Kidney epithelial cell (primary cell): ENCODE data around the gene QRICH2. TPM values are rescaled to one million over a fixed set of nuclear protein-coding genes. Genes with fewer than 3 reads are reported as not detected.
"Not testable (repeated sequence)": the region's sequence is repeated elsewhere in the genome, so short reads cannot be mapped to it uniquely, and the experiment has no call there.

Experiments used
- DNase-seq: peaks from one replicate; pipeline ENCODE4 v3.0.0-alpha.2; 2010; ENCODE audit warnings: low read depth
- H3K27me3 ChIP-seq: 2 replicates; pipeline ENCODE4 v1.6.0; 2011; ENCODE audit warnings: low read length; ENCODE audit not compliant: control insufficient read depth, insufficient read depth
- H3K36me3 ChIP-seq: 2 replicates; pipeline ENCODE4 v1.5.1; 2011; ENCODE audit warnings: low read length; ENCODE audit not compliant: control insufficient read depth, insufficient read depth
- H3K4me3 ChIP-seq: 2 replicates; pipeline ENCODE4 v1.5.1; 2011; ENCODE audit warnings: low read depth, mild to moderate bottlenecking, control low read depth, low read length
- CTCF ChIP-seq: IDR thresholded peaks from 2 replicates; pipeline ENCODE4 v1.5.1; 2011; ENCODE audit warnings: mild to moderate bottlenecking, moderate library complexity, low read length, control low read depth, inconsistent platforms; ENCODE audit not compliant: insufficient read depth, poor library complexity, severe bottlenecking
- total RNA-seq: library from RNA; depleted of rRNA; stranded (reverse); fragments of >200 nt; gene quantifications from 2 replicates; pipeline ENCODE4 v1.2.3, GENCODE V29; 2015

Gene QRICH2
- total RNA-seq, 1 donor from 2014 or later, result 3.3 TPM

DNA sequence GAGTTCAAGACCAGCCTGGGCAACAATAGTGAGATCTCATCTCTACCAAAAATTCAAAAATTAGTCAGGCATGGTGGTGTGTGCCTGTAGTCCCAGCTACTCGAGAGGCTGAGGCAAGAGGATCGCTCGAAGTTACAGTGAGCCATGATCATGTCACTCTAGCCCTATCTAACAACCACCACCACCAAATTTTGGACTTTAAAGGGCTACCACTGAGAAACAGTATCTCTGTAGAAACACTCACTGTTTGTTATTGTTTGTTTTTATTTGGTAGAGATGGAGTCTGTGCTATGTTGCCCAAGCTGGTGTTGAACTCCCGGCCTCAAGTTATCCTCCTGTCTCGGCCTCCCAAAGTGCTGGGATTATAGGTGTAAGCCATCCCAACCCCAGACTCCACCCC, 44.2 kb downstream of the QRICH2 start:
- no peaks in the 10 kb centered on the region for H3K27me3 ChIP-seq

GRCh38 chr17:76262732-76263344, 45.2 kb downstream of the QRICH2 start:
- no peak for TF ChIP-seq CTCF
- no peaks in the 10 kb centered on the region for H3K27me3 ChIP-seq
- H3K36me3 ChIP-seq, result no peaks in the 10 kb centered on the region
- no peak overlapping the region for H3K4me3 ChIP-seq
- no peak for DNase-seq

More for the DNA sequence above, 44.2 kb downstream of the QRICH2 start:
- no peak for DNase-seq
- no peak for TF ChIP-seq CTCF
- Histone ChIP-seq H3K4me3 (no peak overlapping the region), H3K36me3 (no peaks in the 10 kb centered on the region)

DNA sequence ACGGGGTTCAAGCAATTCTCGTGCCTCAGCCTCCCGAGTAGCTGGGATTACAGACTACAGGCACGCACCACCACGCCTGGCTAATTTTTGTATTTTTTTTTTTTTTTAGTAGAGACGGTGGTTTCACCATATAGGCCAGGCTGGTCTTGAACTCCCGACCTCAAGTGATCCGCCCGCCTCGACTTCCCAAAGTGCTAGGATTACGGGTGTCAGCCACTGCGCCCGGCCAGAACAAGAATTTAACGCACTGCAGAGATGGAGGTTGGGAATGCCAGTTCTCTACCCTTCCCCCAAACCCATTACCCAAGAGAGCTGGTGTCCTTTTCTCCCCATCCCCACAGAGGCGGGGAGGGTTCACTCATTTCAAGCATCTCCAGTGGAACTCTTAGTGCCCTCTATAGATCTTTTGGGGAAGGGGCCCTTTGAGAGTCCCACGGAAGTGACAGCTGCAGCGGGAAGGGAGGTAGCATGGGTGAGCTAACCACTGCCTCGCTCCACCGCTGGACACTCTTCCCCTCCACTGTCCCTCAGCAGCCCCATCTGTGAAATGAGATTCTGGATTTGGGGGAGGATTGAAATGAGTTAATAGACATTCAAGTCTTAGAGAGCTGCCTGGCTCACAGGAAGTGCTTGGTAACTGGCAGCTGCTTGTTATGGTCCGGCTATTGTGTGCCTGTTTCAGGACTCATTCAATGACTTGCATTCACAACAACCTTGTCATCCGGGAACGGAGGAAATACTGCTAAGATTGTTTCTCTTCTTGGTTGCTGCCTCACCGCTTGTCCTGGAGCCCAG, 46.5 kb downstream of the QRICH2 start:
- no peak for DNase-seq
- Histone ChIP-seq H3K36me3 (no peaks in the 10 kb centered on the region), H3K4me3 (no peak overlapping the region), H3K27me3 (no peaks in the 10 kb centered on the region)
- no peak for TF ChIP-seq CTCF

DNA sequence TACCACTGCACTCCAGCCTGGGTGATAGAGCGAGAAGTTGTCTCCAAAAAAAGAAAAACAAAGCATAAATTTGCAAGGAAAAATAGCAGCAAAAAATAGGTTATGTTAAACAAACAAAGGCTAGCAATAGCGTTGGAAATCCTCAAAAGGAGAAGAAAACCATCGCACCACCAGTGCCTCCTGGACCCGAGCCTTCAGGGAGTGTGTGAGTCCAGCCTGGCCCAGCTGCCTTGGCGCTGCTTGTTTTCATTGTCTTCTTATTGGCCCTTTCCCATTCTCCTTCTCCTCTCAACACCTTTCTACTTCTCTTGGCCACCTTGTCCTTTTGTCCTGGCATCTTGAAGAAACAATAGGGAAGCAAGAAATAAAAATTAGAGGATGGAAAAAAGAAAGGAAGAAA, 47.4 kb downstream of the QRICH2 start:
- TF ChIP-seq CTCF, result no peak
- DNase-seq, result no peak
- no peaks in the 10 kb centered on the region for H3K27me3 ChIP-seq
- no peaks in the 10 kb centered on the region for H3K36me3 ChIP-seq
- no peak overlapping the region for H3K4me3 ChIP-seq

GRCh38 chr17:76260220-76260619, 47.9 kb downstream of the QRICH2 start:
- no peak for DNase-seq
- no peak for TF ChIP-seq CTCF
- Histone ChIP-seq H3K27me3 (no peaks in the 10 kb centered on the region), H3K36me3 (no peaks in the 10 kb centered on the region), H3K4me3 (no peak overlapping the region)

DNA sequence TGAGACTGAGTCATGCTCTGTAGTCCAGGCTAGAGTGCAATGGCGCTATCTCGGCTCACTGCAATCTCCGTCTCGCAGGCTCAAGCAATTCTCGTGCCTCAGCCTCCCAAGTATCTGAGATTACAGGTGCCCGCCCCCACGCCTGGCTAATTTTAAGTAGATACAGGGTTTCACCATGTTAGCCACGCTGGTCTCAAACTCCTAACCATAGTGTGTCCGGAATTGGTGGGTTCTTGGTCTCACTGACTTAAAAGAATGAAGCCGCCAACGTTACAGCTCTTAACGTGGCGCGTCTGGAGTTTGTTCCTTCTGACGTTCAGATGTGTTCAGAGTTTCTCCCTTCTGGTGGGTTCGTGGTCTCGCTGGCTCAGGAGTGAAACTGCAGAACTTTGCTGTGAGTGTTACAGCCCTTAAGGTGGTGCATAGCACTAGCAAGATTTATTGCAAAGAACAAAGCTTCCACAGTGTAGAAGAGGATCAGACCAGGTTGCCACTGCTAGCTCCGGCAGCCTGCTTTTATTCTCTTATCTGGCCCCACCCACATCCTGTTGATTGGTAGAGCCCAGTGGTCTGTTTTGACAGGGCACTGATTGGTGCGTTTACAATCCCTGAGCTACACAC, 51.5 kb downstream of the QRICH2 start:
- not testable (repeated sequence) for DNase-seq, H3K4me3 ChIP-seq, H3K36me3 ChIP-seq, H3K27me3 ChIP-seq
